Endometrial microvascular endothelial cells (primary cell): ENCODE measurements around the gene TAL2. TPM values are rescaled to one million over a fixed set of nuclear protein-coding genes. Genes with fewer than 3 reads are reported as not detected.

Source experiments
- in situ Hi-C: cut with HindIII; loops from 2 replicates; pipeline ENCODE4 v1.10.0; 2017; ENCODE audit warnings: low sequenced_read_pairs, low pct_unique_long_range_greater_than_20kb; ENCODE audit errors: inconsistent ontology term
- total RNA-seq: library from RNA; depleted of rRNA; stranded (reverse); fragments of >200 nt; gene quantifications from one replicate; pipeline ENCODE4 v1.2.3, GENCODE V29; 2015; ENCODE audit errors: inconsistent ontology term

Gene TAL2
- total RNA-seq, 1 donor from 2014 or later, result not detected

GRCh38 chr9:105670775-105671174, 8.5 kb downstream of the TAL2 start:
- in situ Hi-C loops, result no loop called here

GRCh38 chr9:105672711-105673234, 10.5 kb downstream of the TAL2 start:
- in situ Hi-C loops, result no loop called here

DNA sequence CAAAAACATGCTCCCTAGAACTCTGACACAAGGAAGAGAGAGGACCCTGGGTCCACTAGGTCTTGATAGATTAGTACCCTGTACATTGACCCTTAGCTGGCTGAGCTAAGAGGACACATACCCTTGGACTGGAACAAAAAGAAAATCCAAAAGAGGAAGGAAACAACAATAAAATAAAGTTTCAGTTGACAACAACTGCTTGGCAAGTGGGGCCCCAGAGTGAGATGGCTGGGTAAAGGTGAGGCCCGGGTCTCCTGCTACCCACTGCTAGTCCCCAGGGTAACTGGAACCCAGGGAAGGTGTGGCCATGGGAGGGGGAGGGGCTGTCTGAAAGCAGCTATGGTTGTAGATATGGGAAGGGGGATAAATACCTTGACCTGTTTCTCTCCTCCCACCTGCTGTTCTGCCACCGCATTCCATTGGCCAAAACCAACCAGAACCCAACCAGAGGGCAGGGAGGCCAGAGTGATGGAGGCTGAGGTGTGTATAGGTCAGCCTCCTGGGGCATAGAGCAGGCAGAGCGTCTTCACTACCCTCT, 11.7 kb downstream of the TAL2 start:
- in situ Hi-C loops, result no loop called here

- in situ Hi-C loops, result no loop called here
These were observed 14.2 kb downstream of the TAL2 start for GRCh38 chr9:105676351-105676923.

DNA sequence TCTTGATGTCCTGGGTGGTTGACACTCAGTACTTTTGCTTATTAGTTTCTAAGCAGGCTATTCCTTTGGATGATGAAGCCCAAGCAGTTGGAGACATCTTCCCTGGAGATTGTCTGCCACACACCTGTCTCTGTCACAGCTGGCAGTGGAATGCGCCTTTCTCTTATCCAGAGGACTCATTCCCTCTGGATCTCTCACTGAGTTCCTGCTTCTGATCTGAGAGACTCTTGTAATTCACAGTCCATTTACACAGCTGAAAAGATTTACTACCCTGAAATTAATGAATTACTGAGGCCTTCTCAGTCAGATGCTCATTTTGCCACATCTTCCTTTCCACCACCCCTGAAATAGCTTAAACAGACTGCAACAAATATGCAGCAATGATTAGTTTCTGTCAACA, 15.9 kb downstream of the TAL2 start:
- in situ Hi-C loops, result no loop called here

- in situ Hi-C loops, result no loop called here
These were observed 16.5 kb downstream of the TAL2 start for GRCh38 chr9:105678781-105679180.

- in situ Hi-C loops, result no loop called here
These were observed 17.2 kb downstream of the TAL2 start for GRCh38 chr9:105679257-105680022.

- in situ Hi-C loops, result no loop called here
These were observed 19.1 kb downstream of the TAL2 start for GRCh38 chr9:105681313-105681712.

DNA sequence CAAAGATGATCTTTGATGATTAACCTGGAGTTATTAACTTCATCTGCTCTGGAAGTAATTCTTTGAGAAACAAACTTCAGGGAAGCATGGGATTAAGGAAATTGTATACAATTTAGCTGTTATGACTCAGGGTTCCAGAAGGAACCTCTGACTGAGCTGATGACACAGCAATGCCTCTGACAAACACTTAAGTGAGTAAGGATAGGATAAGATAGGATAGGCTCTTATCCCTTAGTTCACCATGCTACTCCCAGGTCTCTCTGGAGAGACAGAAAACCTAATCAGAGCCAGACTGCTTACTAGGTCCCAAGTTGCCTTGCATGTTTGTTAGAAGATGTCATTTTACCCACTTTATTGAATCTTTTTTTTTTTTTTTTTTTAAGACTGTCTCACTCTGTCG, 19.5 kb downstream of the TAL2 start:
- in situ Hi-C loops, result no loop called here

DNA sequence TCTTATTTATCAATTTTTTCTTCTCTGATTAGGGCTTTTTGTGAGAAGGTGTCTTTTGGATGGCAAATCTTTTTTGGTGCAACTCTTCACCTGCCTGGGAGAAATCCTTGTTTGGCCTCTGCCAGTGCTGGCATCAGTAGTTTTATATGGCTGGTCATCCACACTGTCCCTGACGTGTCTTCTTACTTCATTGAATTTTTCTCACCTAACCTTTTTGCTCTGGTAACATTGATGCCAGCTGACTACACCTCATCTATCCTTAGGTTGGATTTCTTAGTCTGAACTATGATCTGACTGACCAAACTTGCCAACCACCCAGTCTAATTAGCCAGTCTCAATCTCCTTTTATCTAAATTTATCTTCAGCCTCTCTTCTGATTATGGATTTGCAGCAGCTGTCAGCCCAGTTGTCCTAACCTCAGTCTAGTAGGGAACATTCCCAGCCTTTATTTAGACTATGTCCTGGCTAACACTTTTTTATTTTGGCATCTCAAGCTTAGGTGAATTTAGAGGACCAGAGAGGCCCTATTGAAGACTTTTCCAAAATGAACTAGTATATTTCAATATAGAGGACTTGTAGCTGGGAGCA, 21.5 kb downstream of the TAL2 start:
- in situ Hi-C loops, result no loop called here

GRCh38 chr9:105686936-105687335, 24.7 kb downstream of the TAL2 start:
- in situ Hi-C loops, result no loop called here

GRCh38 chr9:105690742-105691141, 28.5 kb downstream of the TAL2 start:
- in situ Hi-C loops, result no loop called here

- in situ Hi-C loops, result no loop called here
These were observed 31.4 kb downstream of the TAL2 start for GRCh38 chr9:105693435-105694189.

DNA sequence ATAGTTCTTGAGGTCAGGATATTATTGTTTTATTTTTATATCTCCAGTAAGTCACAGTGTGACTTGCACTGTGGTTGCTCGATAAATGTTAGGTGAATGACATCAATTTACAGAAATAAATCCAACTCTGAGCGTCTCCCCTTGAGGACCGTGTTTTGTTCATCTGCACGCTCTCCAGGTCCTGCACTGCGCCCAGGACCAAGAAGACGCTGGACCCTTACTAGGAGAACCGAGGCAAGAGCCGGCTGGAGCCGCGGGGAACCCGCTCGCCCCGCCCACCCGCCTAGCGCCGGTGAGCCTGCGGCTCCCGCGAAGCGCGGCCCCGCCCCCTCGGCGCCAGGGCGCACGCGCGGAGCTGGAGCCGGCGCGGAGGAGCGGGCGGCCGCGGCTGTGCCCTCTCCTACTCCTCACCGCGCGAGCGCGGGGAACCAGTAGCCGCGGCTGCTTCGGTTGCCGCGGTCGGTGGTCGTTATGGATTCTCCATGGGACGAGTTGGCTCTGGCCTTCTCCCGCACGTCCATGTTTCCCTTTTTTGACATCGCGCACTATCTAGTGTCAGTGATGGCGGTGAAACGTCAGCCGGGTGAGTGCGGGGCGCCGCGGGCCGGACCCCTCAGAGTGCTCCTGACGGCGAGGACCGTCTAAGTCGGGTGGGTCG, 32.1 kb downstream of the TAL2 start, which contains the start of gene TMEM38B:
TSS of gene TMEM38B (plus strand) at position 352 of the 658 bp plus-strand sequence. CDS start at position 472, 120 bp downstream.
- in situ Hi-C loops, result no loop called here

- in situ Hi-C loops, result no loop called here
These were observed 32.8 kb downstream of the TAL2 start for GRCh38 chr9:105694848-105695581.

- in situ Hi-C loops, result no loop called here
These were observed 34.0 kb downstream of the TAL2 start for GRCh38 chr9:105696219-105696793.

- in situ Hi-C loops, result no loop called here
These were observed 35.6 kb downstream of the TAL2 start for GRCh38 chr9:105697871-105698270.
